Neuron (in vitro differentiated cells): ENCODE measurements around the gene CLDN24.

ENCODE experiments used
- H2AFZ ChIP-seq: one replicate; pipeline ENCODE4 v1.6.1; 2013; ENCODE audit warnings: low read depth, mild to moderate bottlenecking, inconsistent platforms, low read length, moderate library complexity
- H3K27me3 ChIP-seq: one replicate; pipeline ENCODE4 v1.6.1; 2013; ENCODE audit warnings: low read length; ENCODE audit not compliant: insufficient read depth
- H3K36me3 ChIP-seq: one replicate; pipeline ENCODE4 v1.6.1; 2013; ENCODE audit warnings: low read length; ENCODE audit not compliant: insufficient read depth
- H3K4me1 ChIP-seq: one replicate; pipeline ENCODE4 v1.6.1; 2013; ENCODE audit warnings: low read length; ENCODE audit not compliant: insufficient read depth
- H3K4me3 ChIP-seq: 2 replicates; pipeline ENCODE4 v1.5.1; 2013; ENCODE audit warnings: mild to moderate bottlenecking, low read length, moderate library complexity
- H3K9me3 ChIP-seq: one replicate; pipeline ENCODE4 v1.6.1; 2013; ENCODE audit warnings: low read length

CLDN24 gene

DNA sequence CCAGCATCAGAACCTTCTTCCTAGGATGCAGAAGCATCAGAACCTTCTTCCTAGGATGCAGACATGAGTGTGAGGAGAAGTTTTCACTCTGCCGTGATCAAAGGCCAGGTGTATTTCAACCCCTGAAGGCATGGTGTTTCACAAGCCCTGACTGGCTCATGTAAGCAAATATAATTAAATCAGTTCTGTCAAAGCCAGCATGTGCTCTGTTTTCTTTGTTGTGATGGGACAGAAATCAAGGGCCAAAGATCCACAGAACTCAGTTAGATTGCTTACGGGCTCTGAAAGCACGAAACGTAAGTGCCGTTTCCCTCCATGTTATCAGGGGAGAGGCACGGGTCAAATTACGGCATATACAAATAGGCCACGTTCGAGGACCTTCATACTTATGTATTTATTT, 32.0 kb upstream of the CLDN24 start:
- Histone ChIP-seq H3K4me1 (peaks cover 6% of the 10 kb centered on the region), H3K36me3 (no peaks in the 10 kb centered on the region), H3K4me3 (no peak overlapping the region), H3K27me3 (no peaks in the 10 kb centered on the region), H2AFZ (no peak overlapping the region), H3K9me3 (peaks cover 2% of the 10 kb centered on the region)

DNA sequence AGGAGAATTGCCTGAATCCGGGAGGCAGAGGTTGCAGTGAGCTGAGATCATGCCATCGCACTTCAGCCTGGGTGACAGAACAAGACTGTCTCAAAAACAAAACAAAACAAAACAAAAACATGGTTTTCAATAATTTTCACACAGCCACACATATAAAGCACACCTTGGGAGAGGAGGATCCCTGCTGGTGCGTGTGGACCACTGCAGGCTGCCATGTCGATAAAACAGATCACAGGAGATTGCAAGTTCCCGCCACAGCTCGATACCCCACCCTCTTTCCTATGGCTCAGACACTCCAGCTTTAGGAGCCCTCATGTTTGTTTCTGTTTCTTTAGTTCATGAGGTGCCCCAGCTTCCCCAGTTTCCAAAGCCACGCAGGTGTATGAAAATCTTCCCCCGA, 31.3 kb upstream of the CLDN24 start:
- no peaks in the 10 kb centered on the region for H3K27me3 ChIP-seq
- H3K4me1 ChIP-seq: peaks cover 12% of the 10 kb centered on the region
- H2AFZ ChIP-seq: no peak overlapping the region
- H3K4me3 ChIP-seq: no peak overlapping the region
- H3K9me3 ChIP-seq: peaks cover 2% of the 10 kb centered on the region
- H3K36me3 ChIP-seq: no peaks in the 10 kb centered on the region

GRCh38 chr4:183352546-183352945, 30.3 kb upstream of the CLDN24 start:
- Histone ChIP-seq H3K4me1 (peaks cover 8% of the 10 kb centered on the region), H3K9me3 (peaks cover 2% of the 10 kb centered on the region), H2AFZ (no peak overlapping the region), H3K27me3 (no peaks in the 10 kb centered on the region), H3K4me3 (no peak overlapping the region), H3K36me3 (no peaks in the 10 kb centered on the region)

- Histone ChIP-seq H3K4me3 (no peak overlapping the region), H3K9me3 (peaks cover 2% of the 10 kb centered on the region), H3K36me3 (no peaks in the 10 kb centered on the region), H3K4me1 (peaks cover 9% of the 10 kb centered on the region), H3K27me3 (no peaks in the 10 kb centered on the region), H2AFZ (no peak overlapping the region)
These were observed 28.3 kb upstream of the CLDN24 start for GRCh38 chr4:183350317-183351071.

GRCh38 chr4:183349673-183350072, 27.4 kb upstream of the CLDN24 start:
- Histone ChIP-seq H2AFZ (no peak overlapping the region), H3K36me3 (no peaks in the 10 kb centered on the region)

GRCh38 chr4:183348706-183349659, 26.8 kb upstream of the CLDN24 start:
- Histone ChIP-seq H3K9me3 (peaks cover 2% of the 10 kb centered on the region), H3K27me3 (no peaks in the 10 kb centered on the region), H2AFZ (no peak overlapping the region), H3K36me3 (no peaks in the 10 kb centered on the region), H3K4me3 (no peak overlapping the region), H3K4me1 (peaks cover 13% of the 10 kb centered on the region)

More at GRCh38 chr4:183349673-183350072, 27.4 kb upstream of the CLDN24 start:
- Histone ChIP-seq H3K27me3 (no peaks in the 10 kb centered on the region), H3K4me3 (no peak overlapping the region), H3K9me3 (peaks cover 2% of the 10 kb centered on the region), H3K4me1 (peaks cover 13% of the 10 kb centered on the region)

DNA sequence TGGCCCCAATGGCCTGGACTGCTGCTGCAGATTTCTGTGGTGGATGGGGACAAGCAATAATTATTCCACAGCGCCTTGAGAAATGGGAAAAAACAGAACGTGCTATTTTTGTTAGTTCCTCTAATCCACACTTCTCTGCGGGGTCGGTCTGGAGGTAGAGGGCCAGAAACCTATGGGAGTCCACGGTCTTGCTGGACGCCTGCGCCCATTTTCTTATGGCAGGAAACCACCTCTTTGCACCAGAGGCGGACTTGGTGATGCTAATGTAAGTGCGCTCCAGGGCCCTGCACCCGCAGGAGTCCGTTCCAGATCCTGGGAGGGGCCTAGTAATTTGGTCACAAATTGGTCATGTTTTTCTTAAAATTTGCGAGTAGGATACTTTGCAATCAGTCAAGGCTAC, 25.9 kb upstream of the CLDN24 start:
- no peaks in the 10 kb centered on the region for H3K27me3 ChIP-seq
- peaks cover 2% of the 10 kb centered on the region for H3K9me3 ChIP-seq
- no peak overlapping the region for H3K4me3 ChIP-seq
- H3K36me3 ChIP-seq: no peaks in the 10 kb centered on the region
- peaks cover 13% of the 10 kb centered on the region for H3K4me1 ChIP-seq
- no peak overlapping the region for H2AFZ ChIP-seq

- H3K36me3 ChIP-seq: no peaks in the 10 kb centered on the region
- no peak overlapping the region for H3K4me3 ChIP-seq
- peaks cover 13% of the 10 kb centered on the region for H3K4me1 ChIP-seq
- no peaks in the 10 kb centered on the region for H3K27me3 ChIP-seq
- peaks cover 2% of the 10 kb centered on the region for H3K9me3 ChIP-seq
- no peak overlapping the region for H2AFZ ChIP-seq
These were observed 25.3 kb upstream of the CLDN24 start for GRCh38 chr4:183347566-183347965.

- H3K27me3 ChIP-seq: no peaks in the 10 kb centered on the region
- no peaks in the 10 kb centered on the region for H3K36me3 ChIP-seq
- peaks cover 13% of the 10 kb centered on the region for H3K4me1 ChIP-seq
- peaks cover 2% of the 10 kb centered on the region for H3K9me3 ChIP-seq
- H3K4me3 ChIP-seq: no peak overlapping the region
- H2AFZ ChIP-seq: no peak overlapping the region
These were observed 24.9 kb upstream of the CLDN24 start for GRCh38 chr4:183347146-183347545.

- no peak overlapping the region for H3K4me3 ChIP-seq
- H3K9me3 ChIP-seq: peaks cover 2% of the 10 kb centered on the region
- H3K27me3 ChIP-seq: no peaks in the 10 kb centered on the region
- peaks cover 13% of the 10 kb centered on the region for H3K4me1 ChIP-seq
- peak overlapping the region; percentile 23 for H2AFZ ChIP-seq
- no peaks in the 10 kb centered on the region for H3K36me3 ChIP-seq
These were observed 23.0 kb upstream of the CLDN24 start for GRCh38 chr4:183345261-183345660.

DNA sequence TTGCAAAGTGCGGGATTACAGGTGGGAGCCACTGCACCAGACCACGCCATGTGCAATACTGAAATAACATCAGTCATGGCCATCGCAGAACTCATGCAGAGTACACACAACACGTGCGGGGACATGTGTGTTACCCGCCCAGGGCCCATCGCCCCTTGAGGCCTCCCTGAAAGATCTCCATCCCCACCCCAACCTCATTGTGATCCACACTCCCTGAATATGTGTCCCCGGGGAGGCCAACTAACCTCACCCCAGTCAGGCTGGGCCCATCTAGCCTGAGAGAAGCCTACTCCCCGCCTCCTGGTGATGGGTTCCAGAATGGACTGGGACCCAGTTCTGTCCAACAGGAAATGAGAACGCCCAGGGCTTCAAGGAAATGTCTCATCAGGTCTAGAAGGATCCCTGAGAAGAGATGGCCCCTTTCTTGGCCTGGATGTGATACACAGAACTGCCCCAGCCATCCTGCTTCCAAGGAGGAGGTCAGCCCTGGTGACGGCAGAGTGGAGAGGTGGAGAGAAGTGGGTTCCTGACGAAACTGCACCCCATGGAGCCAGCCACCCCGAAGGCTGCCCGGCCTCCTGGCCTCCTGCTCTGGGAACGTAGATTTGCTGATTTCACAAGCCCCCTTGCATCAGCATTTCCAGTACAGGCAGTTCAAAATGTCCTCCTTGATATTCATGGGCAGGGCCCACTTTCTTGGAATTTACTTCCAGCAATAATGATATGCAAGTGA, 22.5 kb upstream of the CLDN24 start:
- Histone ChIP-seq H3K4me1 (peaks cover 13% of the 10 kb centered on the region), H3K4me3 (no peak overlapping the region), H3K9me3 (peaks cover 2% of the 10 kb centered on the region), H3K36me3 (no peaks in the 10 kb centered on the region), H3K27me3 (no peaks in the 10 kb centered on the region), H2AFZ (no peak overlapping the region)

DNA sequence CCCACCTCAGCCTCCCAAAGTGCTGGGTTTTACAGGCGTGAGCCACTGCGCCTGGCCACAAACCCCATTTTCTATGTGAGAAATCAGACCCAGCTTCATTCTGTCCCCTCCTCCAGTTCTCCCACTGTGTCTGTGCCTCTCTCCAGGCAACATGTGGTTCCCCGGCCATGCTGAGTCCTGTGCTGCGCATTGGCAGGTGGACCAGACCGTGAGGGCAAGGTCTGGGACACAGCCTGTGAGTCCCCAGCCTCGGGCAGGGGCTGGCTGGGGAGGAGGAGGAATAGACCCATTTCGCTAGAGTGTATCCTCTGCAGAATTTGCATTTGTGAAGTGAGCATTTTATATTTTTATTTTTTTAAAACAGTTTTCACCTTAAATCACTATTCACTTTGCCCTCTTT, 21.5 kb upstream of the CLDN24 start:
- H2AFZ ChIP-seq: no peak overlapping the region
- no peaks in the 10 kb centered on the region for H3K36me3 ChIP-seq
- no peak overlapping the region for H3K4me3 ChIP-seq
- H3K4me1 ChIP-seq: peaks cover 8% of the 10 kb centered on the region
- no peaks in the 10 kb centered on the region for H3K9me3 ChIP-seq
- H3K27me3 ChIP-seq: no peaks in the 10 kb centered on the region
